WTC11 (cell line): Measurements from ENCODE around the gene USP48. TPM values are rescaled to one million over a fixed set of nuclear protein-coding genes. Genes with fewer than 3 reads are reported as not detected.
A peak's percentile ranks its signal among the peaks of the same experiment; 100 is the strongest.

Source experiments
- ATAC-seq: fragments of 200-7000 bp; cut with Tn5 transposase; 2 replicates; pipeline ENCODE4 v1.10.0; 2021; ENCODE audit warnings: mild to moderate bottlenecking, moderate library complexity
- CTCF ChIA-PET: fragments of 300-600 bp; sonication (Branson Sonifier 250); formaldehyde crosslinking; loops from one replicate; lab custom pipeline; 2021; ENCODE audit warnings: antibody characterized with exemption; lab: Charles Lee
- POLR2A ChIA-PET: fragments of 350-600 bp; sonication (Branson Sonifier 250); formaldehyde crosslinking; loops from one replicate; lab custom pipeline; 2021; ENCODE audit warnings: antibody characterized with exemption; lab: Charles Lee
- DNase-seq: peaks from one replicate; pipeline ENCODE4 v3.0.0; 2021; ENCODE audit warnings: low spot score
- H3K27ac Mint-ChIP-seq: 2 replicates; pipeline ENCODE4 v1.8.0; 2021; ENCODE audit warnings: mixed read lengths
- H3K27me3 Mint-ChIP-seq: 2 replicates; pipeline ENCODE4 v1.8.0; 2021; ENCODE audit warnings: low read depth, mild to moderate bottlenecking, moderate library complexity, mixed read lengths
- H3K36me3 Mint-ChIP-seq: 2 replicates; pipeline ENCODE4 v1.8.0; 2021; ENCODE audit warnings: mixed read lengths
- H3K4me1 Mint-ChIP-seq: 2 replicates; pipeline ENCODE4 v1.8.0; 2022; ENCODE audit warnings: mixed read lengths
- H3K4me3 Mint-ChIP-seq: 2 replicates; pipeline ENCODE4 v1.8.0; 2021; ENCODE audit warnings: mild to moderate bottlenecking, moderate library complexity, mixed read lengths
- H3K9me3 Mint-ChIP-seq: 2 replicates; pipeline ENCODE4 v1.8.0; 2021; ENCODE audit warnings: mixed read lengths
- ARID4B ChIP-seq: sonication (generic); formaldehyde crosslinking; IDR thresholded peaks from 2 replicates; pipeline ENCODE4 v1.8.0; 2023; ENCODE audit warnings: missing genetic modification reagents, mild to moderate bottlenecking, borderline replicate concordance
- CTCF ChIP-seq: fragments of 200-600 bp; IDR thresholded peaks from 2 replicates; pipeline ENCODE4 v1.8.0; 2022; ENCODE audit warnings: antibody characterized with exemption
- FOXP4 ChIP-seq: sonication (generic); formaldehyde crosslinking; IDR thresholded peaks from 2 replicates; pipeline ENCODE4 v1.8.0; 2022; ENCODE audit warnings: mild to moderate bottlenecking, missing genetic modification reagents
- GRHL2 ChIP-seq: fragments of 250-450 bp; sonication (Bioruptor Pico); IDR thresholded peaks from 2 replicates; pipeline ENCODE4 v1.8.0; 2022; ENCODE audit warnings: mild to moderate bottlenecking, moderate library complexity; ENCODE audit not compliant: insufficient replicate concordance, severe bottlenecking
- HMGA2 ChIP-seq: fragments of 250-450 bp; sonication (Bioruptor Pico); IDR thresholded peaks from 2 replicates; pipeline ENCODE4 v1.4.0; 2021; ENCODE audit warnings: mild to moderate bottlenecking, moderate library complexity
- NFYB ChIP-seq: sonication (generic); formaldehyde crosslinking; conservative IDR thresholded peaks from 2 replicates; pipeline ENCODE4 v1.8.0; 2022; ENCODE audit warnings: low read depth, missing genetic modification reagents
- OVOL2 ChIP-seq: fragments of 250-450 bp; sonication (Bioruptor Pico); IDR thresholded peaks from 2 replicates; pipeline ENCODE4 v1.9.0; 2021; ENCODE audit warnings: mild to moderate bottlenecking, borderline replicate concordance
- PRRX2 ChIP-seq: fragments of 250-450 bp; sonication (Bioruptor Pico); IDR thresholded peaks from 2 replicates; pipeline ENCODE4 v1.8.0; 2021; ENCODE audit warnings: mild to moderate bottlenecking
- RELA ChIP-seq: sonication (generic); formaldehyde crosslinking; IDR thresholded peaks from 2 replicates; pipeline ENCODE4 v1.8.1; 2022; ENCODE audit warnings: missing genetic modification reagents, mild to moderate bottlenecking, borderline replicate concordance
- TEAD4 ChIP-seq: sonication (generic); formaldehyde crosslinking; IDR thresholded peaks from 2 replicates; pipeline ENCODE4 v1.8.0; 2022; ENCODE audit warnings: mild to moderate bottlenecking, missing genetic modification reagents
- ZNF121 ChIP-seq: sonication (generic); formaldehyde crosslinking; IDR thresholded peaks from 2 replicates; pipeline ENCODE4 v1.8.0; 2023; ENCODE audit warnings: missing genetic modification reagents
- total RNA-seq: library from RNA; stranded (reverse); gene quantifications from 3 replicates; pipeline ENCODE4 v1.2.3, GENCODE V29; 2021
- TF ChIP-seq, protein P1 (sequence below): fragments of 250-450 bp; sonication (Bioruptor Pico); IDR thresholded peaks from 2 replicates; pipeline ENCODE4 v1.9.0; 2021; ENCODE audit warnings: moderate library complexity, mild to moderate bottlenecking, inconsistent platforms, borderline replicate concordance
- TF ChIP-seq, protein P2 (sequence below): sonication (generic); formaldehyde crosslinking; IDR thresholded peaks from 2 replicates; pipeline ENCODE4 v1.8.0; 2022; ENCODE audit warnings: mild to moderate bottlenecking, missing genetic modification reagents

Gene USP48
- total RNA-seq, 1 experiment from 2014 or later, result 86.9 TPM

DNA sequence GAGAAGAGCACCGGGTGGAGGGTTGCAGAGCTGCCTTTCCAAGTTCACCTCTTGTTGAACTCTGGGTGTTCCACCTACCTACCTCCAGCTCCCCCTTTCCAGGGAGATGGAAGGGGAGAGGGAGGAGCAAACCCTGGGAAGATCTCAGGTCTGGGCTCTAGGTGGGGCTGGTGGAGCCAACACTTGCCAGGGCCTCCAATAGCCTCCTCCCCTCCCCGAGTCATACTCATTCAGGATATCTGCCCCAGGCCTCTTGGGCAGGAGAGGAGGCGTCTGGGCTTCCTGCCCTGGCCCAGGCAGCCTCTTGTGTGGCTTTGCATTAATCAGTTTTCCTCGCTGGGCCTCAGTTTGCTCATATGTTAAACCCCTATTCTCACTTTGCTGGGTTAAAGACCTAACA, 127.2 kb downstream of the USP48 start:
- no peaks in the 10 kb centered on the region for H3K9me3 Mint-ChIP-seq
- H3K4me1 Mint-ChIP-seq, result peaks cover 18% of the 10 kb centered on the region
- H3K36me3 Mint-ChIP-seq, result no peaks in the 10 kb centered on the region
- H3K27ac Mint-ChIP-seq, result no peak overlapping the region
- POLR2A ChIA-PET, result interaction anchor here (1.1 kb wide), 1 partner anchor 17 kb away, joined by 3 read pairs; no protein-coding TSS in a partner anchor
- peak; percentile 77 for ATAC-seq
- peaks cover 29% of the 10 kb centered on the region for H3K27me3 Mint-ChIP-seq
- H3K4me3 Mint-ChIP-seq, result no peak overlapping the region
- CTCF ChIA-PET, result interaction anchor here (0.6 to 2.5 kb wide), 14 partner anchors 8 to 450 kb away, joined by 3 to 11 read pairs (median 4); partner anchors contain the start of gene RAP1GAP
- peak; percentile 67 for DNase-seq
- no peak for TF ChIP-seq TEAD4 (CRISPR knock-in tag)
- 0 out of 2 replicates have a peak, but pooled peaks have one; percentile 58 for TF ChIP-seq ZNF121 (CRISPR knock-in tag)
- TF ChIP-seq, all 79 proteins: peak for 1

- no peak overlapping the region for H3K27ac Mint-ChIP-seq
- peaks cover 18% of the 10 kb centered on the region for H3K4me1 Mint-ChIP-seq
- H3K9me3 Mint-ChIP-seq, result no peaks in the 10 kb centered on the region
- DNase-seq (no peak), ATAC-seq (no peak)
- ChIA-PET POLR2A (interaction anchor here (1.1 kb wide), 1 partner anchor 17 kb away, joined by 3 read pairs; no protein-coding TSS in a partner anchor), CTCF (interaction anchor here (0.6 to 2.5 kb wide), 14 partner anchors 9 to 451 kb away, joined by 3 to 11 read pairs (median 4); partner anchors contain the start of gene RAP1GAP)
- TF ChIP-seq RELA (CRISPR knock-in tag) (no peak), ARID4B (no peak), NFYB (CRISPR knock-in tag) (no peak), CTCF (no peak), FOXP4 (CRISPR knock-in tag) (no peak), OVOL2 (CRISPR knock-in tag) (no peak), GRHL2 (no peak), PRRX2 (CRISPR knock-in tag) (no peak), HMGA2 (no peak)
- TF ChIP-seq, protein P1, sequence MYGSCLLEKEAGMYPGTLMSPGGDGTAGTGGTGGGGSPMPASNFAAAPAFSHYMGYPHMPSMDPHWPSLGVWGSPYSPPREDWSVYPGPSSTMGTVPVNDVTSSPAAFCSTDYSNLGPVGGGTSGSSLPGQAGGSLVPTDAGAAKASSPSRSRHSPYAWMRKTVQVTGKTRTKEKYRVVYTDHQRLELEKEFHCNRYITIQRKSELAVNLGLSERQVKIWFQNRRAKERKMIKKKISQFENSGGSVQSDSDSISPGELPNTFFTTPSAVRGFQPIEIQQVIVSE (CRISPR knock-in tag), result no peak
- TF ChIP-seq, protein P2, sequence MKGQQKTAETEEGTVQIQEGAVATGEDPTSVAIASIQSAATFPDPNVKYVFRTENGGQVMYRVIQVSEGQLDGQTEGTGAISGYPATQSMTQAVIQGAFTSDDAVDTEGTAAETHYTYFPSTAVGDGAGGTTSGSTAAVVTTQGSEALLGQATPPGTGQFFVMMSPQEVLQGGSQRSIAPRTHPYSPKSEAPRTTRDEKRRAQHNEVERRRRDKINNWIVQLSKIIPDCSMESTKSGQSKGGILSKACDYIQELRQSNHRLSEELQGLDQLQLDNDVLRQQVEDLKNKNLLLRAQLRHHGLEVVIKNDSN, result no peak
- peaks cover 25% of the 10 kb centered on the region for H3K27me3 Mint-ChIP-seq
- no peak overlapping the region for H3K4me3 Mint-ChIP-seq
- H3K36me3 Mint-ChIP-seq, result no peaks in the 10 kb centered on the region
Measured at GRCh38 chr1:21655259-21655658, 127.7 kb downstream of the USP48 start.
